ENCODE data around the gene NAV1.

DNA sequence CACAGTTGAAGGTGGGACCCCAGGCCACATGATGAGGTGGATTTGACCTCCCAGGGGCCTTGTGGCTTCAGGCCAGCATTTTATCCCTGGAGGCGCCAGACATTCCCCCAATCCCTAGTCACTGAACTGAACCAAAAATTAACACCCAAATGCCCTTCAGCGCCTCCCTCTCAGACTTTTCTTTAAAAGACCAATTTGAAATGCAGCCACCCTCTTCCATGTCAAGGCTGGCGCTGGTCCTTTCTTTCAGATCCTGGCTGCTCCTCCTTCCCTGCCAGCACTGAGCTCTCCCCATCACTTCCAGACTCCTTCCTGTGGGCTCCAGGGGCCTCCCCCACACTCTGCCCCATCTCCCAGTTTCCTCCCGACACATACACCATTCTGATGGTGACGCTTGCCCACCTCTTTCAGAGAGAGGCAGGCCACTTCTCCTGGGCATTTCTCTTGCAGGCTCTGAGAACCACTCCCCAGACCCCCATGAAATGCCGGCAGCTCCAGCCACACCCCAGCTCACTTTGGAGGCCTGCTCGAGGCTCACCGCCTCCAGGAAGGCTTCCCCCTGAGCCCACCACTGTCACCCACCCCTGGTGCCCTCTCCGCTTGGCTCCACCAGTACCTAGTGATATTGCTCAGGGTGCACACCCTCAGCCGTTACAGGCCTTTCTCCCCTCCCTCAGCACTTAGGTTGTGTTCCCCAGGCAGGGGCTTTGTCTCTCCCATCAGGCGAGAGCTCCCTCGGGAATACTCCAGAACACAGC is 27.0 kb downstream of the NAV1 start:
- TF ChIP-seq CTCF (IDR thresholded peaks at IDR 0.05; ENCODE audit: low read depth, low read length, missing input control) = no peak
- TF ChIP-seq, protein P1, sequence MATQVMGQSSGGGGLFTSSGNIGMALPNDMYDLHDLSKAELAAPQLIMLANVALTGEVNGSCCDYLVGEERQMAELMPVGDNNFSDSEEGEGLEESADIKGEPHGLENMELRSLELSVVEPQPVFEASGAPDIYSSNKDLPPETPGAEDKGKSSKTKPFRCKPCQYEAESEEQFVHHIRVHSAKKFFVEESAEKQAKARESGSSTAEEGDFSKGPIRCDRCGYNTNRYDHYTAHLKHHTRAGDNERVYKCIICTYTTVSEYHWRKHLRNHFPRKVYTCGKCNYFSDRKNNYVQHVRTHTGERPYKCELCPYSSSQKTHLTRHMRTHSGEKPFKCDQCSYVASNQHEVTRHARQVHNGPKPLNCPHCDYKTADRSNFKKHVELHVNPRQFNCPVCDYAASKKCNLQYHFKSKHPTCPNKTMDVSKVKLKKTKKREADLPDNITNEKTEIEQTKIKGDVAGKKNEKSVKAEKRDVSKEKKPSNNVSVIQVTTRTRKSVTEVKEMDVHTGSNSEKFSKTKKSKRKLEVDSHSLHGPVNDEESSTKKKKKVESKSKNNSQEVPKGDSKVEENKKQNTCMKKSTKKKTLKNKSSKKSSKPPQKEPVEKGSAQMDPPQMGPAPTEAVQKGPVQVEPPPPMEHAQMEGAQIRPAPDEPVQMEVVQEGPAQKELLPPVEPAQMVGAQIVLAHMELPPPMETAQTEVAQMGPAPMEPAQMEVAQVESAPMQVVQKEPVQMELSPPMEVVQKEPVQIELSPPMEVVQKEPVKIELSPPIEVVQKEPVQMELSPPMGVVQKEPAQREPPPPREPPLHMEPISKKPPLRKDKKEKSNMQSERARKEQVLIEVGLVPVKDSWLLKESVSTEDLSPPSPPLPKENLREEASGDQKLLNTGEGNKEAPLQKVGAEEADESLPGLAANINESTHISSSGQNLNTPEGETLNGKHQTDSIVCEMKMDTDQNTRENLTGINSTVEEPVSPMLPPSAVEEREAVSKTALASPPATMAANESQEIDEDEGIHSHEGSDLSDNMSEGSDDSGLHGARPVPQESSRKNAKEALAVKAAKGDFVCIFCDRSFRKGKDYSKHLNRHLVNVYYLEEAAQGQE (IDR thresholded peaks at IDR 0.05) = no peak
